Measurements from ENCODE around the gene SLC22A3. TPM values are rescaled to one million over a fixed set of nuclear protein-coding genes. Genes with fewer than 3 reads are reported as not detected.
A peak's percentile ranks its signal among the peaks of the same experiment; 100 is the strongest.
"Not testable (repeated sequence)": the region's sequence is repeated elsewhere in the genome, so short reads cannot be mapped to it uniquely, and the experiment has no call there.

The SLC22A3 gene
- total RNA-seq, 4 donors from 2014 or later, result 16.1 to 39.2 (median 28.1) TPM

- peak overlapping the region; percentile 31 to 72 for H3K27ac ChIP-seq
- intact Hi-C loops (cut with DNase I; ENCODE audit: low total_unique reads), result no loop called here
Measured at GRCh38 chr6:160387916-160388643, 39.9 kb downstream of the SLC22A3 start.

GRCh38 chr6:160388922-160389321 is 40.7 kb downstream of the SLC22A3 start:
- no peaks in the 10 kb centered on the region for H3K27me3 ChIP-seq
- peaks cover 5 to 12% of the 10 kb centered on the region in 2 donors for H3K4me1 ChIP-seq
- H3K4me3 ChIP-seq, result no peak overlapping the region
- TF ChIP-seq POLR2A (IDR thresholded peaks at IDR 0.05) (no peak), CTCF (IDR thresholded peaks at IDR 0.05) (no peak)
- H3K27ac ChIP-seq, result peak overlapping the region; percentile 31 to 72
- H3K9me3 ChIP-seq, result no peaks in the 10 kb centered on the region
- H3K36me3 ChIP-seq, result no peaks in the 10 kb centered on the region
- no peak for DNase-seq
- intact Hi-C loops (cut with DNase I; ENCODE audit: low total_unique reads), result no loop called here

More at GRCh38 chr6:160387916-160388643, 39.9 kb downstream of the SLC22A3 start:
- H3K36me3 ChIP-seq, result no peaks in the 10 kb centered on the region
- H3K4me1 ChIP-seq, result peaks cover 5 to 12% of the 10 kb centered on the region in 2 donors
- no peaks in the 10 kb centered on the region for H3K27me3 ChIP-seq
- H3K9me3 ChIP-seq, result no peaks in the 10 kb centered on the region
- H3K4me3 ChIP-seq, result no peak overlapping the region
- peak; percentile 50 to 72 for DNase-seq
- TF ChIP-seq CTCF (IDR thresholded peaks at IDR 0.05) (no peak), POLR2A (IDR thresholded peaks at IDR 0.05) (no peak)

GRCh38 chr6:160391419-160392116 is 43.4 kb downstream of the SLC22A3 start:
- intact Hi-C loops (cut with DNase I; ENCODE audit: low total_unique reads), result no loop called here

GRCh38 chr6:160393442-160393841 is 45.3 kb downstream of the SLC22A3 start:
- not testable (repeated sequence) for H3K4me1 ChIP-seq
- peak overlapping the region in 1 of 2 donors; percentile 47 for H3K27ac ChIP-seq

More at GRCh38 chr6:160391419-160392116, 43.4 kb downstream of the SLC22A3 start:
- H3K9me3 ChIP-seq, result no peaks in the 10 kb centered on the region
- peak in 1 of 2 donors; percentile 53 for DNase-seq
- no peaks in the 10 kb centered on the region for H3K36me3 ChIP-seq
- TF ChIP-seq POLR2A (IDR thresholded peaks at IDR 0.05), result no peak
- no peak for TF ChIP-seq CTCF (IDR thresholded peaks at IDR 0.05)
- no peak overlapping the region for H3K4me3 ChIP-seq
- no peaks in the 10 kb centered on the region for H3K27me3 ChIP-seq
- peak overlapping the region; percentile 69 to 72 for H3K27ac ChIP-seq
- peaks cover 12 to 18% of the 10 kb centered on the region in 2 donors for H3K4me1 ChIP-seq

GRCh38 chr6:160393891-160394653 is 45.9 kb downstream of the SLC22A3 start:
- H3K4me1 ChIP-seq, result peaks cover 7% of the 10 kb centered on the region in 2 donors
- TF ChIP-seq CTCF (IDR thresholded peaks at IDR 0.05) (no peak), POLR2A (IDR thresholded peaks at IDR 0.05) (no peak)
- intact Hi-C loops (cut with DNase I; ENCODE audit: low total_unique reads), result no loop called here
- H3K4me3 ChIP-seq, result no peak overlapping the region
- no peaks in the 10 kb centered on the region for H3K27me3 ChIP-seq
- no peaks in the 10 kb centered on the region for H3K36me3 ChIP-seq
- no peaks in the 10 kb centered on the region for H3K9me3 ChIP-seq
- peak overlapping the region; percentile 47 to 60 for H3K27ac ChIP-seq
- peak in 1 of 2 donors; percentile 37 for DNase-seq

More at GRCh38 chr6:160393442-160393841, 45.3 kb downstream of the SLC22A3 start:
- H3K36me3 ChIP-seq; intact Hi-C loops (cut with DNase I; ENCODE audit: low total_unique reads); H3K9me3 ChIP-seq; H3K4me3 ChIP-seq; DNase-seq; H3K27me3 ChIP-seq: not testable (repeated sequence)

All from uterus (tissue), 4 donors.